GOT3 (cell line): ENCODE measurements around the gene HEXIM1.

ENCODE experiments used
- DNase-seq: peaks from one replicate; lab custom pipeline; 2025; ENCODE audit warnings: mixed read lengths; lab: John Stamatoyannopoulos, UW

Gene HEXIM1

GRCh38 chr17:45148183-45149036, at the start of gene HEXIM1:
Gene HEXIM1, plus strand, starts transcription at chr17:45148475. Its CDS starts 716 bp downstream, at chr17:45149191.
- DNase-seq: peak; percentile 98

- no peak for DNase-seq
These were observed 49.2 kb upstream of the HEXIM1 start for GRCh38 chr17:45098869-45099616.

DNA sequence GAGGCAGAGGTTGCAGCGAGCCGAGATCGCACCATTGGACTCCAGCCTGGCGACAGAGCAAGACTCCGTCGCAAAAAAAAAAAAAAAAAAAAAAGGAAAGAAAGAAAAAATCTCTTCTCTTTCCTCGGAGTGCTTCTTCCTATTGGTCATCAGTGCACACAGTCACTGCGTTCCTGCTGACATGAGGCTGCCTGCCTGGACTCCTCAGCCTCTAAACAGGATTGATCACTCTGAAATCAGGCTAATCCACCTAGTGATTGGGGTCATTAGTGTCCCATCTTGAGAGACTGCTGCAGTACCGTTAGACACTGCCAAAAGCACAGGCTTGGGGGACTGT, 46.8 kb upstream of the HEXIM1 start:
- DNase-seq: no peak

GRCh38 chr17:45101883-45102811, 46.1 kb upstream of the HEXIM1 start:
- no peak for DNase-seq

DNA sequence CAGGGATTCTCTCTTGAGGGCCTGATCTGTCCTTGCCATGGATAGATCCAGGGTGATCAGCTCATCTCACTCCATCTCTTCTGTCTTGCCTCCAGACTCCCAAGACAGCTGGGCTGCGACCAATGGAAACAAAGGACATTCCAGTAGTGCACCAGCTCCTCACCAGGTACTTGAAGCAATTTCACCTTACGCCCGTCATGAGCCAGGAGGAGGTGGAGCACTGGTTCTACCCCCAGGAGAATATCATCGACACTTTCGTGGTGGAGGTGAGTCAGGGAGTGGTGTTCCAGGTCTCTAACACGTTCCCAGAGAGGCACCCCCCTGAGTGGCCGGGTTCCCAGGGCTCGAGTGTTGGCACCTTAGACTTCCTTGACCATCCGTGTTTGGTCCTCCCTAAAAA, 45.4 kb upstream of the HEXIM1 start:
- DNase-seq: no peak

GRCh38 chr17:45103269-45103795, 44.9 kb upstream of the HEXIM1 start:
- DNase-seq: no peak

- DNase-seq: no peak
These were observed 44.2 kb upstream of the HEXIM1 start for GRCh38 chr17:45104029-45104428.

GRCh38 chr17:45104497-45104896, 43.8 kb upstream of the HEXIM1 start:
- DNase-seq: no peak

- DNase-seq: no peak
These were observed 43.2 kb upstream of the HEXIM1 start for GRCh38 chr17:45104907-45105624.

GRCh38 chr17:45106096-45106495, 42.2 kb upstream of the HEXIM1 start:
- no peak for DNase-seq

DNA sequence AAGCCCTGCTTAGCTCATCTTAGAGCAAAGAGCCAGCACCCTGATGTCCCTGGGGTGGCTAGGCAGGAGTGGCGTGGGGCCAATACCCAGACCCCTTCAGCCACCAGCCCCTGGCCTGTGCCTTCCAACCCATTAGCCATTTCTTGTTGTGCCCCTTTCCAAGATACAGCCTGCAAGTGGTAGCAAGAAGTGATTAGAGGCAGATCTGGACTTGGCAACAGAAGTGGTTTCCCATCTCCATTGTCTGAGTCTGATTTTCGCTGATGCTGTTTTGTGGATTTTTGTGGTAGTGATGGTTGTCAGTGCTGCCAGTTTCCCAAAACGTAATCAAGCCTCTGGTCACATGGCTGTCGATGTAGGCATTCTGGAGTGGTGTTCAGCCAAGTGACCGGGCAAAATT, 41.7 kb upstream of the HEXIM1 start:
- no peak for DNase-seq

GRCh38 chr17:45107293-45108010, 40.8 kb upstream of the HEXIM1 start:
- DNase-seq: no peak

GRCh38 chr17:45108051-45108450, 40.2 kb upstream of the HEXIM1 start:
- DNase-seq: no peak

DNA sequence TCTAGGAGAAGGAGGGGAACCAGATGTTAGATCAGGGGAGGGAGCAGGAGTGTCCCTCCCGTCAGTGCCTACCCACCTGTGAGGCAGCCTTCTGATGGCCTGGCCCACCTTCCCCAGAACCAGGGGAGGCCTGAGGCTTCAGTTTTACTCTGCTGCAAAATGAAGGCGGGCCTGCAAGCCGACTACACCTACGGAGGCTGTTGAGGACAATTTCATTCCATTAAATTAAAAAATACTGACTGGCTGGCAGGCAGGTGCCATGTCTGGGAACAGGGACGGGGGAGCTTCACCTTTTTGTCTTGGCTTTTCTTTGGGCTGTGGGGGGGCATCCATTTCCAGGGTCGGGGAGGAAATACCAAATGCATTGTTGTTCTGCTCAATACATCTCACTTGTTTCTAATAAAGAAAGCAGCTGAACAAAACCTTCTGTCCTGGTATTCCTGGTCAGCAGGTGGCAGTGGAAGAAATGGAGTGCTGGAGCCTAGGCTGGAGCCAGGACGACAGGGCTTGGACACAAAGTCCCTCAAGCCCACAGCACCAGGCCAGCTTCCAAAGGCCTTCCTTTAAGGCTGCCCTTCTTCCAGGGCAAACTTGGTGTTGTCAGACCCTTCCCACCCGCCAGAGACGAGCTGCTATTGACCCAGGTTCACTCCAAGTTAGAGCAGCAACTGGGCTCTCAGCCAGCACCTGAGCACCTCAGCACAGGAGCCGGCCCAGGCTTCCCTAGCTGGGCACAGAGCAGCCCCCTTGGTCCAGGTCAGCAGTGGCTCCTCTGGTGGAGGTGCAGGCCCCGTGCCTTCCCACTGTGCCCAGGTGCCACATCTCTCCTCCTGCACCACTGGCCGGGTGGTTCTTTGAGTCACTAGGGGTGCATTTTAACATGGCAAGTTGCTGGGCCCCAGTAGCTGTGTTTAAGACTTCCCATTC, 39.4 kb upstream of the HEXIM1 start:
- DNase-seq: no peak

DNA sequence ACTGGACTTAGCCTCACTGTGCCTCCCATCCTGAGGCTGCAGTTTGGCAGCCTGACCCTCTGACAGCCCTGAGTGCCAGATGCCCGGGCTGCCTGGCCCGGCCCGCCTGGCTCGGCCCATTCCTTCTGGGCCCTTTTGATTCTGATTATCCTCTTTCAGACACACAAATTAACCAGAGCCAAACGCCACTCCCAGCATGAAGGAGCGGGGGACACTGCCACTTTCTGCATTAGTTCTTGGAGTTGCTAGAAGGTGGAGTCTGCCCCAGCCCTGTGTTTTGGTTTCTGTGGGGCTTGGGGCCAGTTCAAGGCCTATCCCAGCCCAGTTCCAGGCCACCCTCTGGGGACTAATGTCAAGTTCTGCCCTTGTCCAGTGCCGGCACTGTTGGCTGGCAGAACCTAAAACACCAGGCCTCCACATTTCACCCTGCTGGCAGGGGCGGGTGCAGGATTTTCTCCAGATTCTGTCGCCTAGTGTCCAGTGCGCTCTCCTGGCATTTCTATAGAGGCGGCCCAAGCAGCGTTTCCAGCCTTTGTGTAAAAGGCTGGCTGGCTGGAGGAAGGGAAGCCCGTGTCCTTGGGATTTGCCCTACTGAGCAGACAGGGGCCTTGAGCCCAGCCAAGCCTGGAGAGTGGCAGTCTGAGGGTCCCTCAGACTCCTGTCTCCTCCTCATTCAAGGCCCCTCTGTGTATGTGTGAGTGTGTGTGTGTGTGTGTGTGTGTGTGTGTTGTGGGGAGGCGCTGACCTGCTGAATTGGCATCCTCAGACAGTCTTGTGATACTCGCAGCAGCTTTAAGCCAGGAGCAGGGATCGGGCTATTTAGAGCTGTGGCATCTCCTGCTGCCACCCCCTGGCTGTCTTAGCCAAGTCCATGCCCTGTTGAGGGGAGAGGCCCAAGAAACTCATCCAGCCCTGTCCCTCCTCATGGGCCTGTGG, 37.3 kb upstream of the HEXIM1 start:
- no peak for DNase-seq

DNA sequence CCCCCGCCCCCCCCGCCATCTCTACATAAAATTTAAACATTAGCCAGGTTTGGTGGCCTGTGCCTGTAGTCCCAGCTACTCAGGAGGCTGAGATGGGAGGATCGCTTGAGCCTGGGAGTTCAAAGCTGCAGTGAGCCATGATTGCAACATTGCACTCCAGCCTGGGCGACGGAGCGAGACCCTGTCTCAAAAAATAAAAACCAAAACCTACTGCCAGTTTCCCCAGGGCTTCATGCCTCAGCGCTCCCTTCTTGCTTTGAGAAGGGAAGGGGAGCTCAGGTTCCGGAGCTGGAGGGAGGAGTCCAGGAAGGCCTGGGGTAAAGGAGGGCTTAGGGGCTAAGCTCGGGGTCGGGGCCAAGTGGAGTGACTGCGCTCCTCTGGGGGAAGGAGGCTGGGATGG, 36.4 kb upstream of the HEXIM1 start:
- no peak for DNase-seq

- no peak for DNase-seq
These were observed 35.5 kb upstream of the HEXIM1 start for GRCh38 chr17:45112559-45113423.

DNA sequence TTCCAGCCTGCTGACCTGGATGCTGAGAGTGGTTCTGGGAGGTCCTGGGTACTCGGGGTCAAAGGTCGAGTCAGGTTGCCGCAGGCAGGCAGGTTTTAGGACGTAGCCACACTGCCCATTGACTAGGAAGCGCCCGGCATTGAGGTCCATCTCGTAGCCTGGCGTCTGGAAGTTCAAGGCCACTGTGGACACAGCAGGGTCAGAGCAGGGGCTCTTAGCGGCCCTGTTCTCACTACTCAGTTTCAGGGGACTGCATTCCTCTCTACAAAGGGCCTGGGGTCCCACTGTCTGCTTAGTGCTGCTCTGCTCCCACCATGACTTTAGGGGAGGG, 34.9 kb upstream of the HEXIM1 start:
- no peak for DNase-seq
